ENCODE results near the gene SPAG16.

The SPAG16 gene

DNA sequence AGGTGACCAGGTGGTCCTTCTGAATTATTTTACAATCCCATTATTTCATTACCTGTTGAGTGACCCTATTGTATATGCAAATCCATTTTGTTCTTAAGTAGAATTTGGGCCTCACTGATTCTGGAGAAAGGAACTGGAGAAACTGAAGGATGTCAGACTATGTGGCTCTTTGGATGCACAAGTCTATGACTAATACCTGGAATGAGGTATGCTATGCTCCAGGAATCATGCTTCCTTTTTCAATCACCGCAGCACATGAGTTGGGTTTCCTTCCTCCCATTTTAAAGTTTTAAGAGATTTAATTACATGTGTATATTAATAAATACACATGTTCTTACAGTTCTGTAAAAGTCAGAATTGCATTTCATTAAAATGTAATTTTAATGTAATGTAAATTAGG, 872.7 kb downstream of the SPAG16 start (continued):
- TF ChIP-seq ZNF335 (tag by site-specific recombination; conservative IDR thresholded peaks at IDR 0.05) (no peak), ZNF621 (tag by site-specific recombination; IDR thresholded peaks at IDR 0.05) (no peak), PRDM10 (tag by site-specific recombination; IDR thresholded peaks at IDR 0.05) (no peak), ZNF654 (tag by site-specific recombination; IDR thresholded peaks at IDR 0.05; ENCODE audit: low read depth) (no peak)
- TF ChIP-seq, protein P1, sequence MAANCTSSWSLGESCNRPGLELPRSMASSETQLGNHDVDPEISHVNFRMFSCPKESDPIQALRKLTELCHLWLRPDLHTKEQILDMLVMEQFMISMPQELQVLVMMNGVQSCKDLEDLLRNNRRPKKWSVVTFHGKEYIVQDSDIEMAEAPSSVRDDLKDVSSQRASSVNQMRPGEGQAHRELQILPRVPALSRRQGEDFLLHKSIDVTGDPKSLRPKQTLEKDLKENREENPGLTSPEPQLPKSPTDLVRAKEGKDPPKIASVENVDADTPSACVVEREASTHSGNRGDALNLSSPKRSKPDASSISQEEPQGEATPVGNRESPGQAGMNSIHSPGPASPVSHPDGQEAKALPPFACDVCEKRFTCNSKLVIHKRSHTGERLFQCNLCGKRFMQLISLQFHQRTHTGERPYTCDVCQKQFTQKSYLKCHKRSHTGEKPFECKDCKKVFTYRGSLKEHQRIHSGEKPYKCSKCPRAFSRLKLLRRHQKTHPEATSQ (tag by site-specific recombination; IDR thresholded peaks at IDR 0.05) = no peak

DNA sequence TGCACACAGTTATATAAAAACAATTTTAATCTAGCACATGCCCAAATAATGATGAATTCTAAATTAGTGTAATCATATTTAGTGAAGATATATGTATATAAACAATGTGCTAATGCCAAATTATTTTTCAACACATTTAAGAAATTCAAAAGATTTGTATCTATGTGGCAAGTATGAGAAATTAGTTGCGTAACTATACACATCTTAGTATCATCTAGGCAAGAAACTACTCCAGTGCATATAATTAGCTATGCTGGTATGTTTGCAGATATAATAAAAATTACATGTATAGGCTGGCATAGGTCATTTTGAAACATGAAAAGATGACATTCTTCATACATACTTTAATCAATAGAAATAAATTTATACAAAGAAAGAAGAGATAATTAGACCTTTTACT, 874.6 kb downstream of the SPAG16 start:
- Histone ChIP-seq H3K36me3 (ENCODE audit: control insufficient read depth in 2 of 2, insufficient read depth in 1 of 2, low read length in 2 of 2) (no peaks in the 10 kb centered on the region), H3K4me3 (ENCODE audit: low read depth, low read length) (no peak overlapping the region), H3K9me3 (ENCODE audit: control insufficient read depth, insufficient read depth, low read depth, low read length) (no peaks in the 10 kb centered on the region), H3K27ac (ENCODE audit: extremely low read depth, low read depth, low read length) (no peak overlapping the region), H3K4me1 (ENCODE audit: control insufficient read depth, insufficient read depth, low read length) (no peaks in the 10 kb centered on the region)
- no peak for TF ChIP-seq ZNF184 (tag by site-specific recombination; IDR thresholded peaks at IDR 0.05)
- no peak for TF ChIP-seq KLF16 (tag by site-specific recombination; IDR thresholded peaks at IDR 0.05)
- no peak for TF ChIP-seq ZBTB48 (tag by site-specific recombination; IDR thresholded peaks at IDR 0.05)
- no peak for TF ChIP-seq PRDM6 (tag by site-specific recombination; IDR thresholded peaks at IDR 0.05)
- no peak for TF ChIP-seq ZNF580 (tag by site-specific recombination; IDR thresholded peaks at IDR 0.05)
- TF ChIP-seq ZNF157 (tag by site-specific recombination; IDR thresholded peaks at IDR 0.05) = no peak
- TF ChIP-seq ATF2 (tag by site-specific recombination; IDR thresholded peaks at IDR 0.05; ENCODE audit: low read depth) = no peak
- TF ChIP-seq ZNF211 (tag by site-specific recombination; IDR thresholded peaks at IDR 0.05; ENCODE audit: low read depth) = no peak
- TF ChIP-seq, protein P1 (tag by site-specific recombination; IDR thresholded peaks at IDR 0.05) = no peak
- TF ChIP-seq, protein P2, sequence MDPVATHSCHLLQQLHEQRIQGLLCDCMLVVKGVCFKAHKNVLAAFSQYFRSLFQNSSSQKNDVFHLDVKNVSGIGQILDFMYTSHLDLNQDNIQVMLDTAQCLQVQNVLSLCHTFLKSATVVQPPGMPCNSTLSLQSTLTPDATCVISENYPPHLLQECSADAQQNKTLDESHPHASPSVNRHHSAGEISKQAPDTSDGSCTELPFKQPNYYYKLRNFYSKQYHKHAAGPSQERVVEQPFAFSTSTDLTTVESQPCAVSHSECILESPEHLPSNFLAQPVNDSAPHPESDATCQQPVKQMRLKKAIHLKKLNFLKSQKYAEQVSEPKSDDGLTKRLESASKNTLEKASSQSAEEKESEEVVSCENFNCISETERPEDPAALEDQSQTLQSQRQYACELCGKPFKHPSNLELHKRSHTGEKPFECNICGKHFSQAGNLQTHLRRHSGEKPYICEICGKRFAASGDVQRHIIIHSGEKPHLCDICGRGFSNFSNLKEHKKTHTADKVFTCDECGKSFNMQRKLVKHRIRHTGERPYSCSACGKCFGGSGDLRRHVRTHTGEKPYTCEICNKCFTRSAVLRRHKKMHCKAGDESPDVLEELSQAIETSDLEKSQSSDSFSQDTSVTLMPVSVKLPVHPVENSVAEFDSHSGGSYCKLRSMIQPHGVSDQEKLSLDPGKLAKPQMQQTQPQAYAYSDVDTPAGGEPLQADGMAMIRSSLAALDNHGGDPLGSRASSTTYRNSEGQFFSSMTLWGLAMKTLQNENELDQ (tag by site-specific recombination; IDR thresholded peaks at IDR 0.05; ENCODE audit: low read depth) = no peak
- TF ChIP-seq KLF10 (tag by site-specific recombination; IDR thresholded peaks at IDR 0.05) = no peak
- no peak for TF ChIP-seq KLF1 (tag by site-specific recombination; IDR thresholded peaks at IDR 0.05)
- no peak for TF ChIP-seq SCRT2 (tag by site-specific recombination; IDR thresholded peaks at IDR 0.05)
- TF ChIP-seq ZNF623 (tag by site-specific recombination; IDR thresholded peaks at IDR 0.05) = no peak
- no peak for TF ChIP-seq ZNF768 (tag by site-specific recombination; IDR thresholded peaks at IDR 0.05)
- no peak for TF ChIP-seq ZNF335 (tag by site-specific recombination; conservative IDR thresholded peaks at IDR 0.05)
- TF ChIP-seq KLF7 (tag by site-specific recombination; IDR thresholded peaks at IDR 0.05; ENCODE audit: borderline replicate concordance) = no peak
- no peak for TF ChIP-seq ZBTB20 (tag by site-specific recombination; IDR thresholded peaks at IDR 0.05)
- no peak for TF ChIP-seq ZNF221 (tag by site-specific recombination; IDR thresholded peaks at IDR 0.05; ENCODE audit: borderline replicate concordance)
- no peak for TF ChIP-seq ZNF501 (tag by site-specific recombination; IDR thresholded peaks at IDR 0.05)
- POLR2A ChIA-PET = no interaction called here
- CTCF ChIA-PET = no interaction called here
